ENCODE results near the gene MIA2.
A peak's percentile ranks its signal among the peaks of the same experiment; 100 is the strongest.
"Not testable (repeated sequence)": the region's sequence is repeated elsewhere in the genome, so short reads cannot be mapped to it uniquely, and the experiment has no call there.

The MIA2 gene

DNA sequence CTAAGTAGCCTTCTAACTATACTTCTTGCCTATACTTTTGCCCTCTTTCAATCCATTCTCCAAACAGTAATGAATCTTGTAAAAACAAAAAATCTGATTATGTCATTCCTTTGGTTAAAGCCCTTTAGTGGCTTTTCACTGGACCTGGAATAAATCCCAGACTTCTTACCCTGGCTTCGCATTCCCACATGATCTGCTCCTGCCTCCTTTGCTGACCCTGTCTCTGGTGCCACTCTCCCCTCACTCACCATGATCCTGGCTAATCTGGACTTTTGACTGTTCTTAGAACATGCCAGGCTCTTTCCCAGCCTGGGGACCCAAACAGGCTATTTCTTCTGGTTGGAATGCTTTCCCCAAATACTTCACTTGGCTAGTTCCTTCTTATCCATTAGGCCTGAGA lies 7.9 kb downstream of the MIA2 start:
- DNase-seq (ENCODE audit: insufficient read length, low spot score) (no peak), FAIRE-seq (no peak)
- TF ChIP-seq POLR2A (IDR thresholded peaks at IDR 0.05; ENCODE audit: low read depth, low read length) = no peak

DNA sequence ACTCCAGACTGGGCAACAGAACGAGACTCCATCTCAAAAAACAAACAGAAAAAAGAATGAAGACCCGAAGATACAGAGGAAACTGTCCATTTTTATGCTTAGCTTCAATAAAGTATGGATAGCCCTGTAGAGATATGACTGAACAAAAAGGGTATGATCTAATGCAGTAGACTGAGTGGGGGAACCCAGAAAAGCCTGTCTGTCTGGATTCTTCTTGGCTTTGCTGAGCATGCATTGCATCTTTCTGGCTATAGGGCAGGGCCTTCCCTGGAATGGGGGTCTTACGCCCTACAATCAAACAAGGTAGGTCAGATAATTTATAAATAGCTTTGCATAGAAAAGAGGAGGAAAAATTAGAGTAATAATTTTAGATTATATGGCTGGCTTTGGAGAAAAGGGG lies 10.1 kb downstream of the MIA2 start:
- FAIRE-seq (no peak), DNase-seq (ENCODE audit: insufficient read length, low spot score) (no peak)
- TF ChIP-seq POLR2A (IDR thresholded peaks at IDR 0.05; ENCODE audit: low read depth, low read length) = no peak

DNA sequence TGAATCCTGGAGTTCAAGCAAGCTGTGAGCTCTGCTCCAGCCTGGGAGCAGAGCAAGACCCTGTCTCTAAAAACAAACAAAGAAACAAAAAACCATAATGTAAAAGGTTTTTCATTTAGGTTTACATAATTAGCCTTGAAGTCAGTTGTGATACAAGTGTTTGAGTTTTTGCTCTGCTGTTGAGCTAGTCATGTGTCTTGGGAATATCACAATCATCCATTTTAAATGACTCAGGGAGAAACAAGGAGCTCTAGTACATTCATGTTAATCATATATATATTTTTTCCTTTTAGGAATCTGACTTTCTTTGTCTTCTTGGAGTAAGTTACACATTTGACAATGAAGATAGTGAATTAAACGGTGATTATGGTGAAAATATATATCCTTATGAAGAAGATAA lies 12.9 kb downstream of the MIA2 start:
- no peak for TF ChIP-seq POLR2A (IDR thresholded peaks at IDR 0.05; ENCODE audit: low read depth, low read length)
- DNase-seq (ENCODE audit: insufficient read length, low spot score) (no peak), FAIRE-seq (no peak)

DNA sequence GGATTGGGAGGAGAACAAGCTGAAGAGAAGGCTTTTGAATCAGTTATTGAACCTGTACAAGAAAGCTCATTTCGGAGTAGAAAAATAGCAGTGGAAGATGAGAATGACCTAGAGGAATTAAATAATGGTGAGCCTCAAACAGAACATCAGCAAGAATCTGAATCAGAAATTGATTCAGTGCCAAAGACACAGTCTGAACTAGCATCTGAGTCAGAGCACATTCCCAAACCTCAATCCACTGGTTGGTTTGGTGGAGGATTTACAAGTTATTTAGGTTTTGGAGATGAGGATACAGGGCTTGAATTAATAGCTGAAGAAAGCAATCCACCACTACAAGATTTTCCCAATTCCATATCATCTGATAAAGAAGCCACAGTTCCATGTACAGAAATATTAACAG lies 13.5 kb downstream of the MIA2 start:
- FAIRE-seq (peak; percentile 97), DNase-seq (ENCODE audit: insufficient read length, low spot score) (peak; percentile 15)
- TF ChIP-seq POLR2A (IDR thresholded peaks at IDR 0.05; ENCODE audit: low read depth, low read length) = no peak

DNA sequence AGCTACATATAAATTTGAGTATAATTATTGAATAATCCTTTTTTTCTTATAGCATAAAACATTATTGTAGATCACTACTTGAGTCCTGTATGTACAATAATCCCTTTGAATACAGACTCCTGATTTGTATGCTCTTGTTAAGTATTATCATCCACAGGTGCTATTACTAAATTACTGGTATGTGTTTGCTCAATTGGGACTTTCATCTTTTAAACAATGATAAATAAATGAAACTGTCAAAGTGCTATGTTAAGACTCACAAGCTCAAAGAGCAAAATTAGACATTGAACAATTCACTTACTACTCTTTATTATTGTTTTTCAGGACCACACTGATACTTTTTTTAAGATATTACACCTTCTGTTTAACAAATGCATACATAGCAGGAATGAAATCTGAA lies 17.8 kb downstream of the MIA2 start:
- DNase-seq (ENCODE audit: insufficient read length, low spot score) (no peak), FAIRE-seq (no peak)
- TF ChIP-seq POLR2A (IDR thresholded peaks at IDR 0.05; ENCODE audit: low read depth, low read length) = no peak

DNA sequence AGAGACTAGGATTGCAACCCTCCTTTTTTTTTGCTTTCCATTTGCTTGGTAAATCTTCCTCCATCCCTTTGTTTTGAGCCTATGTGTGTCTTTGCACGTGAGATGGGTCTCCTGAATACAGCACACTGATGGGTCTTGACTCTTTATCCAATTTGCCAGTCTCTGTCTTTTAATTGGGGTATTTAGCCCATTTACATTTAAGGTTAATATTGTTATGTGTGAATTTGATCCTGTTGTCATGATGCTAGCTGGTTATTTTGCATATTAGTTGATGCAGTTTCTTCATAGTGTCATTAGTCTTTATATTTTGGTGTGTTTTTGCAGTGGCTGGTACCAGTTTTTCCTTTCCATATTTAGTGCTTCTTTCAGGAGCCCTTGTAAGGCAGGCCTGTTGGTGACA lies 23.7 kb downstream of the MIA2 start:
- DNase-seq (ENCODE audit: insufficient read length, low spot score); FAIRE-seq: not testable (repeated sequence)

DNA sequence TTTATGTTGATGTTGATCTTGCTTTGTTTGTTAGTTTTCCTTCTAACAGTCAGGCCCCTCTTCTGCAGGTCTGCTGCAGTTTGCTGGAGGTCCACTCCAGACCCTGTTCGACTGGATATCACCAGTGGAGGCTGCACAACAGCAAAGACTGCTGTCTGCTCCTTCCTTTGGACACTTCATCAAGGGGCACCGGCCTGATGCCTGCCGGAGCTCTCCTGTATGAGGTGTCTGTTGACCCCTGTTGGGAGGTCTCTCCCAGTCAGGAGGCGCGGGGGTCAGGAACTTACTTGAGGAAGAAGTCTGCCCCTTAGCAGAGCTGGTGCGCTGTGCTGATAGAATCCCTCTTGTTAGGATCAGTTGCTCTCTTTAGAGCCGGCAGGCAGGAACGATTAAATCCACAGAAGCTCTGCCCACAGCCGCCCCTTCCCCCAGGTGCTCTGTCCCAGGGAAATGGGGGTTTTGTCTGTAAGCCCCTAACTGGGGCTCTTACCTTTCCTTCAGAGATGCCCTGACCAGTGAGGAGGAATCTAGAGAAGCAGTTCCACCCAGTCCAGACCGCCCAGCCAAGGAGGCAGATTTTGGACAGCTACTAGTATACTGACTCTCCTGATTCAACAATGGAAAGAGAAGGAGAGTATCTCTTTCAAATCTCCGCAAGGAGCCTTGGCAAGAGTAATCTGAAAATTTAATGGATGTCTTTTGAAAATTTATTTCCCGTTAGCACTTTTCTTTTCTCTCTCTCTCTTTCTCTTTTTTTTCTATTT lies 25.2 kb downstream of the MIA2 start:
- FAIRE-seq (no peak), DNase-seq (ENCODE audit: insufficient read length, low spot score) (no peak)
- no peak for TF ChIP-seq POLR2A (IDR thresholded peaks at IDR 0.05; ENCODE audit: low read depth, low read length)

DNA sequence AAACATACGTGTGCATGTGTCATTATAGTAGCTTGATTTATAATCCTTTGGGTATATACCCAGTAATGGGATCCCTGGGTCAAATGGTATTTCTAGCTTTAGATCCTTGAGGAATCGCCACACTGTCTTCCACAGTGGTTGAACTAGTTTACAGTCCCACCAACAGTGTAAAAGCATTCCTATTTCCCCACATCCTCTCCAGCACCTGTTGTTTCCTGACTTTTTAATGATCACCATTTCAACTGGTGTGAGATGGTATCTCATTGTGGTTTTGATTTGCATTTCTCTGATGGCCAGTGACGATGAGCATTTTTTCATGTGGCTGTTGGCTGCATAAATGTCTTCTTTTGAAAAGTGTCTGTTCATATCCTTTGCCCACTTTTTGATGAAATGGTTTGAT lies 26.4 kb downstream of the MIA2 start:
- not testable (repeated sequence) for DNase-seq (ENCODE audit: insufficient read length, low spot score); FAIRE-seq

DNA sequence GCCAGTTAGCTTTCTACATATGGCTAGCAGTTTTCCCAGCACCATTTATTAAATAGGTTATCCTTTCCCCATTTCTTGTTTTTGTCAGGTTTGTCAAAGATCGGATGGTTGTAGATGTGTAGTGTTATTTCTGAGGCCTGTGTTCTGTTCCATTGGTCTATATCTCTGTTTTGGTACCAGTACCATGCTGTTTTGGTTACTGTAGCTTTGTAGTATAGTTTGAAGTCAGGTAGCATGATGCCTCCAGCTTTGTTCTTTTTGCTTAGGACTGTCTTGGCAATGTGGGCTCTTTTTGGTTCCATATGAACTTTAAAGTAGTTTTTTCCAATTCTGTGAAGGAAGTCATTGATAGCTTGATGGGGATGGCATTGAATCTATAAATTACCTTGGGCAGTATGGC lies 28.5 kb downstream of the MIA2 start:
- not testable (repeated sequence) for DNase-seq (ENCODE audit: insufficient read length, low spot score); FAIRE-seq

DNA sequence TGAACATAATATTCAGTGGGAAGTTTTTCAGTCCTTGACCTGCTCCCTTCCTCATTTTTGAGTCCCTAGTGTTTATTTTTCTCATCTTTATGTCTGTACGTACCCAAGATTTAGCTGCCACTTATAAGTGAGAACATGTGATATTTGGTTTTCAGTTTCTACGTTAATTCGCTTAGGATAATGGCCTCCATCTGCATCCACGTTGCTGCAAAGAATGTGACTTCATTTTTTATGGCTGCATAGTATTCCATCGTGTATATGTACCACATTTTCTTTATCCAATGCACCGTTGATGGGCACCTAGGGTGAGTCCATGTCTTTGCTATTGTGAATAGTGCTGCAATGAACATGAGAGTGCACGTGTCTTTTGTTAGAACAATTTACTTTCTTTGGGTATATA lies 30.3 kb downstream of the MIA2 start:
- FAIRE-seq = no peak
- TF ChIP-seq POLR2A (IDR thresholded peaks at IDR 0.05; ENCODE audit: low read depth, low read length) = no peak
- DNase-seq (ENCODE audit: insufficient read length, low spot score) = no peak

DNA sequence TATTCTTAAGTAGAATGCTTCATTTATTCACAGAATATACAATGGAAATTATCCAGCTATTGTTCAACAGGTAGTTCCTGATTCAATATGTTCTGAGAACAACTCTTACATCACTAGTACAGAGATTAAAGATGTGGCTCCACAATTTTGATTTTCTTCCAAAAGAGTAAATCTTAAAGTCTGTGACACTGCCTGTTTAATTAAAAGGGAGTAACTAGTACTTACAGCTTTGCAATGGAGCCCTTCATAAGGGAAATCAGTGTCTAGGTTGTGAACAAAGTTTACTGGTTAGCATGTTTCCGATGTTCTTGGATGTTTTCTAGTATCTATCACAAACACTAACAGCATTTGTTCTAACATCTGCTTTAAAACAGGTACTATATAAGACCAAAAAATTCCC lies 30.8 kb downstream of the MIA2 start:
- DNase-seq (ENCODE audit: insufficient read length, low spot score) (no peak), FAIRE-seq (no peak)
- TF ChIP-seq POLR2A (IDR thresholded peaks at IDR 0.05; ENCODE audit: low read depth, low read length) = no peak

DNA sequence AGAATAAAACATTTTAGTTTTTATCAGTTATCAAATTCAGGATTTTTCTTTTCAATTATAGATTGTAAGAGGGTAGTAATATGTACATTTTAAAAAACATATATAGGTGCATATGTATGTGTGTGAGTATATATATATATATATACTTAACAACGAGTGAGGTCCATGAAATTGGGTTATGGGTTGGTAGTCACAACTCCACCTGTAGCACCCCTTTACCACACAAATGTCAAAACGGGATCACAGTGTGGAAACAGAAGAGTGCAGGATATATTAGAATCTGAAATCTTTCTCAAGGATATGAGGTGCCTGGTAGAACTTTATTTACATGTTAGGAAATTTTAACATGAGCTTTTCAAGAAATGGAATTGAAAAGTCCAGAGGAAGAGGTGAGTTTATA lies 31.3 kb downstream of the MIA2 start:
- FAIRE-seq (no peak), DNase-seq (ENCODE audit: insufficient read length, low spot score) (no peak)
- TF ChIP-seq POLR2A (IDR thresholded peaks at IDR 0.05; ENCODE audit: low read depth, low read length) = no peak

DNA sequence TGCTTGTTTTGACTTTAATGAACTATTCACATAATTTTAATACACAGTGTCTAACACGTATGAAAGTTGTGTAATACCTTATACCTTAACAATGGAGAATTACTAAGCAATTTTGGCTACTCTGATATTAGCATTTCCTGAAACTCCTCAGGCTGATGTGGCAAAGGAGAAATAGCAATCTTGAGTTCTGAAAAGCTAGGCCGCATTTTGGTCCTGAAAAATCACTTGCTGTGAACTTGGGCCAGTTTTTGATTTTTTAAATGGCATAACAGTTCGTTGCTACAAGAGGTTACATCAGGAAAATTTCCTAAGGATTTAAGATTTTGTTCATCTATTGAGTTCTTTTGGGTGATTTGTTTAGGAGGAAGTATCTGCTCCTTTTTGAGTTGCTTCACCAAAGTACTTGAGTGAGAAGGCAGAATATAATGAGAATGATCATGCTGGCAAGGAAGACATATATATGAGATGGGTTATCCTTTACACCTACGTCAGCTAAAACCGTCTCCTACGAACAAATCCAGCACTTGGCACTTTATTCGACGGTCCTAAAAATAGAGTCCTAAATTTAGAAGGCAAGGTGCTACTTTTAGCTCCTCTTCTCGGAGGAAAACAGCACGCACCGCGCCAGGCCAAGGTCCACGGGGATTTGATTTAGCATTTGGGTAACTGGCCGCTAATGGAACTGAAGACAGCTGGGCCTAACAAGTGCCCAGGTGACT lies 32.2 kb downstream of the MIA2 start:
- peak; percentile 33 for FAIRE-seq
- no peak for TF ChIP-seq POLR2A (IDR thresholded peaks at IDR 0.05; ENCODE audit: low read depth, low read length)

DNA sequence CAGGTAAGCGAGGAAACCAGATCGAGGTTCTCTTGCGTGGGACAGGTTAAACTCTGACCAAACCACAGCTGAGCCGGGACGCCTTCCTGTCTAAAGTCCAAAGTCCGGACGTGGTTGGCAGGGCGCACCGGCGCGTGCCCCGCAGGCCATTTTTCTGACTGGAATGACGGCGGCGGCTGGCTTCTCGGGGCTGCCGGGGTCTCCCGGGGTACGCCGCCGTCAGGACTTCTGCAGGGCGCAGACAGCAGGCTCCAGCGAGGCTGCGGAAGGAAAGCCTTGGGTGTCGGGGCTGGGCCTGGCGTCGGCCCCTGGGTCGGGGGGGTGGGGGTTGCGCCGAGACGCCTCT lies 32.8 kb downstream of the MIA2 start:
- FAIRE-seq (no peak), DNase-seq (ENCODE audit: insufficient read length, low spot score) (peak; percentile 9)
- TF ChIP-seq POLR2A (IDR thresholded peaks at IDR 0.05; ENCODE audit: low read depth, low read length) = no peak

More for the DNA sequence above, 32.2 kb downstream of the MIA2 start:
- DNase-seq (ENCODE audit: insufficient read length, low spot score) = no peak

DNA sequence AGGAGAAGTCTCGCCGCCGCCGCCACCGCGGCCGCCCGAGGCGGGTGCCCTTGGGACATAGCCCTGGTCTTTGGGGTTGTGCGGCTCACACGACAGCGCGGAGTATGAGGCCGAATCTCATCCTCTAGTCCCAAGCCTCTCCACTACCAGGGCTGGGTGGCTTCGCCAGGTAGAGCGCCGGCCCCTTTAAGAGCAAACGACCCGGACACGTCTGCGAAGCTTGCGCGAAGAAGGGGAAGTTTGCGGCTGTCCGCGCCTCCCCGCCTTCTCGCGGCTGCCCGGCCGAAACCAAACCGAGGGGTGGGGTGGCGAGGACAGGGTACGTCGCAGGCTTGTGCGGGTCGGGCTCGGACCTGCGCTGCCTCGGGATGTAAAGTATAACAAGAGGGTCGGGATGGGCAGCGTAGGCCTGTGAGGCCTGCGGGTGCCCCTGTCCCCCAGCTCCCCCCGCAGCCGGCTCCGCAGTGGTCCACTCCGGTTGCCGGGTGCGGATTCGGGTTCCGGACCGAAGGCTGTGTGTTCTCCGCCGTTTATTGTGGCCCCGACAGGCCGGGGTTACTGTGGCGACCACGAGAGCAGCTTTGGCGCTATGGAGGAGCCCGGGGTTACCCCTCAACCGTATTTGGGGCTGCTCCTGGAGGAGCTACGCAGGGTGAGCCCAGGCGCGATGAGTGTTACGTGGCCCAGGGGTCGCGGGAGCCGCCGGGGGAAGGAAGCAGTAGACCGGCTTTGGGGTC lies 33.3 kb downstream of the MIA2 start:
- peak; percentile 47; the same call in 1 of the 2 replicates for TF ChIP-seq POLR2A (IDR thresholded peaks at IDR 0.05; ENCODE audit: low read depth, low read length)
- peak; percentile 20 for FAIRE-seq
- peak; percentile 44 for DNase-seq (ENCODE audit: insufficient read length, low spot score)
